Dedifferentiated amniotic fluid mesenchymal stem cell (primary cell): ENCODE data around the gene MIA.
"Not testable (repeated sequence)": the region's sequence is repeated elsewhere in the genome, so short reads cannot be mapped to it uniquely, and the experiment has no call there.

ENCODE experiments used
- DNase-seq: peaks from one replicate; pipeline ENCODE4 v3.0.0-alpha.2; 2016; ENCODE audit errors: extremely low spot score

Gene MIA

DNA sequence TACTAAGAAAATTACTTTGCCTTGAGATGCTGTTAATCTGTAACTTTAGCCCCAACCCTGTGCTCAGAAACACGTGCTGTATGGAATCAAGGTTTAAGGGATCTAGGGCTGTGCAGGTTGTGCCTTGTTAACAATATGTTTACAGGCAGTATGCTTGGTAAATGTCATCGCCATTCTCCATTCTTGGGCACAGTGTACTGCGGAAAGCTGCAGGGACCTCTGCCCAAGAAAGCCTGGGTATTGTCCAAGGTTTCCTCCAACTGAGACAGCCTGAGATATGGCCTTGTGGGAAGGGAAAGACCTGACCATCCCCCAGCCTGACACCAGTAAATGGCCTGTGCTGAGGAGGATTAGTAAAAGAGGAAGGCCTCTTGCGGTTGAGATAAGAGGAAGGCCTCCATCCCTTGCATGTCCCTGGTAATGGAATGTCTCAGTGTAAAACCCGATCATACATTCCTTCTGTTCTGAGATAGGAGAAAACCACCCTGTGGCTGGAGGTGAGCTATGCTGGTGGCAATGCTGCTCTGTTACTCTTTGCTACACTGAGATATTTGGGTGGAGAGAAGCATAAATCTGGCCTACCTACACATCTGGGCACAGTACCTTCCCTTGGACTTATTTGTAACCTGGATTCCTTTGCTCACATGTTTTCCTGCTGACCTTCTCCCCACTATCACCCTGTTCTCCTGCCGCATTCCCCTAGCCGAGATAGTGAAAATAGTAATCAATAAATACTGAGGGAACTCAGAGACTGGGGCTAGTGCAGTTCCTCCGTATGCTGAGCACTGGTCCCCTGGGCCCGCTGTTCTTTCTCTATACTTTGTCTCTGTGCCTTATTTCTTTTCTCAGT, 47.6 kb downstream of the MIA start:
- DNase-seq, result not testable (repeated sequence)

DNA sequence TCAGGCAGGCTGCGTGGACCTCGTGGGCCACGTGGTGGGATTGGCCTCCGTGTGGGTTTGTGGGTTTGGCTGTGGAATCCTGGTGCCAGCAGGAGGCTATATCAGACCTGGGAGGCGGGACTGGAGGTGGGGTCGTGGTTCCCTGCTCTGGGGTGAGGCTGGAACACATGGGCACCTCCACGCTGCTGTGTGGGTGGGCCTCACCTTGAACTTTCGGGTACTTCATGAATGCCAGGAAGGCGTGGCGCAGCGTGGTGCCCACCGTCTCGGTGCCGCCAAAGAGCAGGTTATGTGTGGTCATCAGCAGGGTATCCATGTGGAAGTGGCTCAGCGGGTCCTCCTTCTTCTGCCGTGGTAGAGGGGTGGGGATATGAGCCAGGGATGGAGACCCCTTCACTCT, 49.6 kb downstream of the MIA start:
- not testable (repeated sequence) for DNase-seq

DNA sequence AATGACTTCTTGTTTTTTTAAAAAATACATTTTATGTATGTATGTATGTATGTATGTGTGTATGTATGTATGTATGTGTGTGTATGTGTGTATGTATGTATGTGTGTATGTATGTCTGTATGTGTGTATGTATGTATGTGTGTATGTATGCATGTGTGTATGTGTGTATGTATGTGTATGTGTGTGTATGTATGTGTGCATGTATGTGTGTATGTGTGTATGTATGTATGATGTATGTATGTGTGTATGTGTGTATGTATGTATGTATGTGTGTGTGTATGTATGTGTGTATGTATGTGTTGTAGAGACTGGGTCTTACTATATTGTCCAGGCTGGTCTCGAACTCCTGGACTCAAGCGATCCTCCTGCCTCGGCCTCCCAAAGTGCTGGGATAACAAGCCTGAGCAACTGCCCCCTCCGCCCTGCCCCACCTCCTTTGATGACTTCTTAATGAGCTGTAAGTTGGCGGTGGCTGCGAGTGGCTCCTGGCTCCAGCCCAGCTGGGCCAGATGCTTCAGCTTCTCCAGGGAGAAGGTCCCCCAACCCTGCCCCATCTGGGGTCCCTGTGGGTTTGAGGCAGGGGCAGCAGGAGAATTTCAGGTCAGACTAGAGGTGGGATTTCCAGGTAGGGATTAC, 50.3 kb downstream of the MIA start:
- not testable (repeated sequence) for DNase-seq

DNA sequence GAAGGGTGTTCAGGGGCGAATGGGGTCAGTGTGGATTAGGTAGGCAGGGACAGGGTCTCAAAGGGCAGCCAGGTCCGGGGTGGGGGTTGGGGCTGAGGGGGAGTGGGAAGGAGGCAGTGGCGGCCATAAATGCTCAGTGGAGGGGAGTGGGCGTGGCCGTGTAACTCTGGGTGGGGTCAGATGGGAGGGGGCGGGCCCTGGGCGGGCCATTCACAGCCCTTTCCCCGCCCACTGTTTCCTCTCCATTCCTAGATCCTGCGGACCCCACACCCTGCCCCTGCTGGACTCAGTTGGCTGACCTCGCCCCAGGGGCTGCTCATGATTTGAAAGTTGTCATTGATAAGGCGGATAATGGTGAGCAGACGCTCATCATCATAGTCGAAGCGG, 51.0 kb downstream of the MIA start:
- DNase-seq, result not testable (repeated sequence)

DNA sequence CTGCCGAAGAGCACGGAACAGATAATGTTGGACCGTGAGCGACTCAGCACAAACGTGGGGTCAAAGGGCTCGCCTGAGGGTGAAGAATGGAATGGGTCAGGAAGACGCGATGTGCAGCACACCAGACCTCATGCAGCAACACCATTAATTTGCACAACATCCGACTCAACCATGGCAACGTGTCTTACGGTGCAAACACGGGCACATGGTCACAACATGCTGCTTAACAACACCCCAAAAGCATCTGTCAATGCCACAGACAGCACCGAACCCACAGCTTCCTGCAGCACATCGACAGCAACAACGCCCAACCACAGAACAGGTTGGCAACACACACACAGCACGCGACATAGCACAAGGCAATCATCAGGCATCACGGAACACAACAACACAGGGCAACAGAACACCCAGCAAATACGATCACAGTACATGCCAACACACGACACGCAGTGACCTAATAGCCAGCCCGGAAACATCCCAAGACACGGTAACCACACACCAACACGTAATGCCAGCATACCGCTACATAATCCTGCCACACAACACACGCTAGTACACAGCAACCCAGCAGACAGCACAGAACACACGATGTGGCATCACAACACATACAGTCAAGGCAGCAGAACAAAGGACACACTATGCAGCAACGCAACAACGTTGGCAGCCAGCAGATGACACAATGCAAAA, 51.5 kb downstream of the MIA start:
- not testable (repeated sequence) for DNase-seq
